Neuronal stem cell (in vitro differentiated cells): ENCODE data around the gene RPGR. TPM values are rescaled to one million over a fixed set of nuclear protein-coding genes. Genes with fewer than 3 reads are reported as not detected.

Source experiments
- DNase-seq: peaks from one replicate; pipeline ENCODE4 v3.0.0-alpha.2; 2013; ENCODE audit warnings: low spot score
- H2AFZ ChIP-seq: one replicate; pipeline ENCODE4 v1.6.1; 2013; ENCODE audit warnings: mild to moderate bottlenecking, low read length, inconsistent platforms
- H2AK5ac ChIP-seq: 2 replicates; pipeline ENCODE4 v1.6.1; 2013; ENCODE audit warnings: low read depth, mild to moderate bottlenecking, inconsistent platforms, low read length, moderate library complexity, mixed read lengths
- H2BK120ac ChIP-seq: 2 replicates; pipeline ENCODE4 v1.6.1; 2013; ENCODE audit warnings: low read depth, mild to moderate bottlenecking, inconsistent platforms, low read length, moderate library complexity, mixed read lengths
- H2BK12ac ChIP-seq: one replicate; pipeline ENCODE4 v1.6.1; 2013; ENCODE audit warnings: low read length, inconsistent platforms
- H2BK15ac ChIP-seq: 2 replicates; pipeline ENCODE4 v1.6.1; 2013; ENCODE audit warnings: mild to moderate bottlenecking, low read length, inconsistent platforms, mixed read lengths
- H2BK5ac ChIP-seq: one replicate; pipeline ENCODE4 v1.6.1; 2013; ENCODE audit warnings: inconsistent platforms, mild to moderate bottlenecking, low read length, moderate library complexity
- H3K14ac ChIP-seq: one replicate; pipeline ENCODE4 v1.6.1; 2013; ENCODE audit warnings: low read length, inconsistent platforms
- H3K18ac ChIP-seq: 2 replicates; pipeline ENCODE4 v1.6.1; 2013; ENCODE audit warnings: low read length, inconsistent platforms
- H3K23ac ChIP-seq: 2 replicates; pipeline ENCODE4 v1.6.1; 2013; ENCODE audit warnings: low read depth, mild to moderate bottlenecking, mixed read lengths, low read length, inconsistent platforms; ENCODE audit not compliant: poor library complexity
- H3K27ac ChIP-seq: replicated peaks from 3 replicates; pipeline ENCODE4 v1.5.1; 2013; ENCODE audit warnings: low read length, inconsistent platforms
- H3K27me3 ChIP-seq, 3 experiments: 2 replicates each; pipeline ENCODE4 v1.6.1; 2013; ENCODE audit warnings: low read length in 3 of 3, mild to moderate bottlenecking in 2 of 3, inconsistent platforms in 1 of 3, low read depth in 1 of 3, mixed read lengths in 1 of 3, moderate library complexity in 1 of 3; ENCODE audit not compliant: control insufficient read depth in 3 of 3, insufficient read depth in 3 of 3
- H3K36me3 ChIP-seq, 2 donors: replicated peaks in 1 of 2; 2 replicates each; pipeline ENCODE4 v1.6.1; 2013; ENCODE audit warnings: low read length in 2 of 2; ENCODE audit not compliant: control insufficient read depth in 2 of 2, insufficient read depth in 2 of 2
- H3K4ac ChIP-seq: 2 replicates; pipeline ENCODE4 v1.6.1; 2013; ENCODE audit warnings: inconsistent platforms, mild to moderate bottlenecking, low read length, moderate library complexity
- H3K4me1 ChIP-seq, 2 donors: 1 replicate in 1 of 2; 2 replicates in 1 of 2; pipeline ENCODE4 v1.6.1; 2013; ENCODE audit warnings: low read length in 2 of 2, low read depth in 1 of 2; ENCODE audit not compliant: control insufficient read depth in 2 of 2, insufficient read depth in 1 of 2
- H3K4me2 ChIP-seq: one replicate; pipeline ENCODE4 v1.6.1; 2013; ENCODE audit warnings: mild to moderate bottlenecking, low read length, inconsistent platforms; ENCODE audit not compliant: insufficient read depth, poor library complexity, severe bottlenecking
- H3K4me3 ChIP-seq, 2 donors: 2 replicates each; pipeline ENCODE4 v1.5.1; 2013; ENCODE audit warnings: low read length in 2 of 2, mild to moderate bottlenecking in 2 of 2, inconsistent platforms in 1 of 2, moderate library complexity in 1 of 2
- H3K79me1 ChIP-seq: one replicate; pipeline ENCODE4 v1.6.1; 2013; ENCODE audit warnings: low read depth, mild to moderate bottlenecking, inconsistent platforms, low read length, moderate library complexity
- H3K9ac ChIP-seq: one replicate; pipeline ENCODE4 v1.6.1; 2013; ENCODE audit warnings: mild to moderate bottlenecking, low read depth, low read length, inconsistent platforms; ENCODE audit not compliant: poor library complexity
- H3K9me3 ChIP-seq, 2 donors: replicated peaks in 1 of 2; 2 replicates each; pipeline versions ENCODE3 to v1.6.1; 2013; ENCODE audit warnings: low read length in 2 of 2, mild to moderate bottlenecking in 2 of 2, inconsistent platforms in 1 of 2, low read depth in 1 of 2, mixed read lengths in 1 of 2, moderate library complexity in 1 of 2; ENCODE audit not compliant: control insufficient read depth in 2 of 2, insufficient read depth in 1 of 2
- H4K8ac ChIP-seq: one replicate; pipeline ENCODE4 v1.6.1; 2013; ENCODE audit warnings: low read depth, mild to moderate bottlenecking, inconsistent platforms, low read length, moderate library complexity
- H4K91ac ChIP-seq: one replicate; pipeline ENCODE4 v1.6.1; 2013; ENCODE audit warnings: low read length, low read depth, mild to moderate bottlenecking, inconsistent platforms; ENCODE audit not compliant: poor library complexity
- WGBS, 2 donors: extraction: QIAGEN DNeasy Blood & Tissue Kit; methylation state at CpG; one replicate each; pipeline ENCODE4 v1.1.7; 2013; ENCODE audit warnings: missing lambda C conversion rate in 2 of 2, mixed read lengths in 1 of 2; ENCODE audit not compliant: insufficient read length in 2 of 2, insufficient replicate concordance in 1 of 2; ENCODE audit errors: extremely low coverage in 2 of 2; 5-methylcytosine and 5-hydroxymethylcytosine counted together
- small RNA-seq: library from polyadenylated mRNA; stranded (forward); fragments of <200 nt; extraction: miRNeasy Mini kit (QIAGEN cat#:217004); gene quantifications from one replicate; pipeline ENCODE3, GENCODE V24; 2013; ENCODE audit not compliant: insufficient read depth

RPGR gene

GRCh38 chrX:38220415-38221390 lies 106.6 kb downstream of the RPGR start, which contains the start of gene SRPX:
TSS of gene SRPX (minus strand) at chrX:38220871. CDS start at chrX:38220792, 79 bp downstream.
- H3K4me3 ChIP-seq, result peak within 1 kb of the TSS; percentile 39 to 82
- no peak within 1 kb of the TSS for H2BK15ac ChIP-seq
- peaks cover 0 to 2% of the 10 kb centered on the region in 2 donors for H3K4me1 ChIP-seq
- no peak within 1 kb of the TSS for H4K91ac ChIP-seq
- peak; percentile 5 for DNase-seq
- H3K9ac ChIP-seq, result peak within 1 kb of the TSS; percentile 84
- no peak within 1 kb of the TSS for H2BK120ac ChIP-seq
- H4K8ac ChIP-seq, result no peak within 1 kb of the TSS
- H3K79me1 ChIP-seq, result no peaks in the 10 kb centered on the region
- peak within 1 kb of the TSS; percentile 89 for H3K18ac ChIP-seq
- no peak within 1 kb of the TSS for H2BK5ac ChIP-seq
- no peaks in the 10 kb centered on the region for H3K9me3 ChIP-seq
- no peak within 1 kb of the TSS for H3K27ac ChIP-seq
- no peak within 1 kb of the TSS for H2AK5ac ChIP-seq
- H3K4ac ChIP-seq, result no peak within 1 kb of the TSS
- no peaks in the 10 kb centered on the region for H3K36me3 ChIP-seq
- peaks cover 0 to 61% (median 6%) of the 10 kb centered on the region in 3 experiments for H3K27me3 ChIP-seq
- no peak within 1 kb of the TSS for H2BK12ac ChIP-seq
- H2AFZ ChIP-seq, result peak within 1 kb of the TSS; percentile 93
- peak within 1 kb of the TSS; percentile 62 for H3K4me2 ChIP-seq
- no peak within 1 kb of the TSS for H3K23ac ChIP-seq
- no peak within 1 kb of the TSS for H3K14ac ChIP-seq
- no CpG with 5 or more reads among the region's 76 CpGs for WGBS, 2 donors

- H3K14ac ChIP-seq, result no peak overlapping the region
- H4K91ac ChIP-seq, result no peak overlapping the region
- H3K36me3 ChIP-seq, result no peaks in the 10 kb centered on the region
- H3K23ac ChIP-seq, result no peak overlapping the region
- no peak overlapping the region for H4K8ac ChIP-seq
- H2BK5ac ChIP-seq, result no peak overlapping the region
- no peak overlapping the region for H2AK5ac ChIP-seq
- DNase-seq, result peak; percentile 20
- no CpG with 5 or more reads among the region's 14 CpGs for WGBS, 2 donors
- peaks cover 0 to 2% of the 10 kb centered on the region in 2 donors for H3K4me1 ChIP-seq
- peaks cover 0 to 63% (median 6%) of the 10 kb centered on the region in 3 experiments for H3K27me3 ChIP-seq
- no peak overlapping the region for H3K27ac ChIP-seq
- no peak overlapping the region for H3K4ac ChIP-seq
- no peak overlapping the region for H2BK15ac ChIP-seq
- peak overlapping the region; percentile 62 for H3K4me2 ChIP-seq
- no peaks in the 10 kb centered on the region for H3K9me3 ChIP-seq
- peak overlapping the region; percentile 89 for H3K18ac ChIP-seq
- H2BK120ac ChIP-seq, result no peak overlapping the region
- no peak overlapping the region for H2BK12ac ChIP-seq
- H3K9ac ChIP-seq, result no peak overlapping the region
- H3K4me3 ChIP-seq, result peak overlapping the region; percentile 39 to 82
- H3K79me1 ChIP-seq, result no peaks in the 10 kb centered on the region
- peak overlapping the region; percentile 93 for H2AFZ ChIP-seq
These were observed 107.3 kb downstream of the RPGR start for GRCh38 chrX:38220024-38220414.

Small RNA genes within 50 kb of the gene (small RNA-seq; reads per million reads assigned to genes)
- not detected for gene RF00322
